Endothelial cell of umbilical vein (primary cell): ENCODE results near the gene SMAD9. TPM values are rescaled to one million over a fixed set of nuclear protein-coding genes. Genes with fewer than 3 reads are reported as not detected.

Experiments used
- BruUV-seq: library from RNA; stranded (reverse); fragments of 400-500 nt; replicated peaks from 2 replicates; lab custom pipeline; 2021; lab: Mats Ljungman, UMichigan
- CTCF ChIA-PET: fragments of 300-600, 350-600 bp; sonication (Branson Sonifier 250); formaldehyde crosslinking; loops from one replicate; lab custom pipeline; 2021; ENCODE audit warnings: antibody characterized with exemption, inconsistent platforms; lab: Charles Lee
- POLR2A ChIA-PET: fragments of 300-600, 350-600 bp; sonication (Branson Sonifier 250); formaldehyde crosslinking; loops from one replicate; lab custom pipeline; 2021; ENCODE audit warnings: antibody characterized with exemption, inconsistent platforms; lab: Charles Lee
- DNase-seq: peaks from one replicate; pipeline ENCODE4 v3.0.0-alpha.2; 2011; ENCODE audit warnings: low read depth, low spot score
- FAIRE-seq: peaks from 2 replicates; lab custom pipeline; 2011; peaks lifted over from hg19 to GRCh38; lab: Jason Lieb, UNC
- H2AFZ ChIP-seq: 2 replicates; pipeline ENCODE4 v1.6.0; 2012; ENCODE audit warnings: low read depth, low read length, control low read depth, inconsistent platforms
- H3K27ac ChIP-seq: 2 replicates; pipeline ENCODE4 v1.5.1; 2011; ENCODE audit warnings: low read depth, mild to moderate bottlenecking, control low read depth, low read length, moderate library complexity; ENCODE audit not compliant: insufficient read depth
- H3K27me3 ChIP-seq, 2 experiments: 2 replicates each; pipeline versions ENCODE4 v1.6.0 to v1.6.1; 2011; ENCODE audit warnings: low read length in 2 of 2, mixed read lengths in 1 of 2; ENCODE audit not compliant: control insufficient read depth in 2 of 2, insufficient read depth in 2 of 2
- H3K36me3 ChIP-seq, 2 experiments: 2 replicates in 1 of 2; 3 replicates in 1 of 2; pipeline ENCODE4 v1.5.1; 2011; ENCODE audit warnings: low read length in 2 of 2, mild to moderate bottlenecking in 1 of 2, moderate library complexity in 1 of 2; ENCODE audit not compliant: control insufficient read depth in 2 of 2, insufficient read depth in 2 of 2; ENCODE audit errors: extremely low read depth in 1 of 2
- H3K4me1 ChIP-seq: 3 replicates; pipeline ENCODE4 v1.5.1; 2011; ENCODE audit warnings: mild to moderate bottlenecking, low read length; ENCODE audit not compliant: control insufficient read depth, insufficient read depth; ENCODE audit errors: extremely low read depth
- H3K4me2 ChIP-seq: 2 replicates; pipeline ENCODE4 v1.6.1; 2011; ENCODE audit warnings: low read length, control low read depth, mixed read lengths; ENCODE audit not compliant: insufficient read depth
- H3K4me3 ChIP-seq, 3 experiments: fragments of 200-600 bp in 1 of 3; sonication (generic), shearing (Covaris generic) in 1 of 3; replicated peaks in 1 of 3; 2 replicates each; pipeline ENCODE4 v1.5.1; 2011 to 2016; ENCODE audit warnings: control low read depth in 3 of 3, low read length in 3 of 3, mild to moderate bottlenecking in 2 of 3, inconsistent platforms in 1 of 3, low read depth in 1 of 3, moderate library complexity in 1 of 3; ENCODE audit not compliant: insufficient read depth in 1 of 3
- H3K79me2 ChIP-seq: 2 replicates; pipeline ENCODE4 v1.6.0; 2012; ENCODE audit warnings: low read length, inconsistent platforms; ENCODE audit not compliant: control insufficient read depth, insufficient read depth
- H3K9ac ChIP-seq: replicated peaks from 2 replicates; pipeline ENCODE3; 2011; ENCODE audit warnings: low read length, control low read depth; ENCODE audit not compliant: insufficient read depth; ENCODE audit errors: extremely low read depth
- H3K9me1 ChIP-seq: replicated peaks from 3 replicates; pipeline ENCODE4 v1.6.0; 2011; ENCODE audit warnings: mild to moderate bottlenecking, low read length; ENCODE audit not compliant: control insufficient read depth, insufficient read depth; ENCODE audit errors: extremely low read depth
- H3K9me3 ChIP-seq: replicated peaks from 2 replicates; pipeline ENCODE4 v1.5.1; 2012; ENCODE audit warnings: low read length, inconsistent platforms; ENCODE audit not compliant: control insufficient read depth, insufficient read depth
- H4K20me1 ChIP-seq: replicated peaks from 2 replicates; pipeline ENCODE3; 2011; ENCODE audit warnings: mild to moderate bottlenecking, low read length; ENCODE audit not compliant: control insufficient read depth, insufficient read depth; ENCODE audit errors: extremely low read depth
- CTCF ChIP-seq, 2 donors: IDR thresholded peaks; 1 replicate in 1 of 2; 2 replicates in 1 of 2; pipeline ENCODE4 v1.5.1; 2011; ENCODE audit warnings: low read length in 2 of 2, mild to moderate bottlenecking in 2 of 2, moderate library complexity in 2 of 2, control low read depth in 1 of 2, inconsistent platforms in 1 of 2, low read depth in 1 of 2; ENCODE audit not compliant: insufficient read depth in 1 of 2; ENCODE audit errors: extremely low read depth in 1 of 2
- EZH2 ChIP-seq: IDR thresholded peaks from 2 replicates; pipeline ENCODE4 v1.6.1; 2012; ENCODE audit warnings: borderline replicate concordance, low read depth, mild to moderate bottlenecking, moderate library complexity, low read length, inconsistent platforms; ENCODE audit not compliant: severe bottlenecking
- FOS ChIP-seq: IDR thresholded peaks from 2 replicates; pipeline ENCODE4 v1.6.1; 2011; ENCODE audit warnings: mild to moderate bottlenecking, low read length, moderate library complexity, borderline replicate concordance; ENCODE audit not compliant: insufficient read depth
- GATA2 ChIP-seq: IDR thresholded peaks from 2 replicates; pipeline ENCODE4 v1.7.0; 2011; ENCODE audit warnings: low read depth, mild to moderate bottlenecking, moderate library complexity, mixed read lengths, low read length; ENCODE audit not compliant: insufficient read length, insufficient read depth
- JUN ChIP-seq: IDR thresholded peaks from 2 replicates; pipeline ENCODE4 v1.6.1; 2011; ENCODE audit warnings: borderline replicate concordance, low read depth; ENCODE audit not compliant: insufficient read length, insufficient read depth
- MAX ChIP-seq: IDR thresholded peaks from 2 replicates; pipeline ENCODE4 v1.6.1; 2011; ENCODE audit not compliant: insufficient read depth, insufficient read length
- MYC ChIP-seq: IDR thresholded peaks from one replicate; pipeline ENCODE4 v1.6.1; 2011; ENCODE audit warnings: mild to moderate bottlenecking, low read depth, low read length
- POLR2A ChIP-seq: IDR thresholded peaks from 2 replicates; pipeline ENCODE4 v1.6.1; 2012; ENCODE audit warnings: low read depth, mild to moderate bottlenecking, control low read depth, low read length
- POLR2AphosphoS5 ChIP-seq: IDR thresholded peaks from 2 replicates; pipeline ENCODE4 v1.6.1; 2012; ENCODE audit warnings: low read depth, mild to moderate bottlenecking, control low read depth, low read length, moderate library complexity; ENCODE audit not compliant: insufficient read depth
- dilution Hi-C: fragments of 300-500 bp; cut with MboI; formaldehyde crosslinking; loops from one replicate; pipeline ENCODE4 v1.15.0; 2019; ENCODE audit warnings: low sequenced_read_pairs; ENCODE audit not compliant: extremely low pct_ligation_motif_present
- intact Hi-C: fragments of 100-400 bp; cut with micrococcal nuclease; formaldehyde crosslinking; loops from one replicate; pipeline ENCODE4 v1.10.0; 2022
- polyA plus RNA-seq, 4 experiments: library from polyadenylated mRNA; depleted of rRNA in 3 of 4; stranded (reverse) in 3 of 4; unstranded in 1 of 4; fragments of >200 nt; gene quantifications; 2 replicates each; pipeline versions ENCODE4 v1.2.1 to v1.2.3, GENCODE V29; 2011 to 2012; ENCODE audit warnings: missing spikeins in 1 of 4
- total RNA-seq: library from RNA; stranded (reverse); gene quantifications from 2 replicates; pipeline ENCODE4 v1.2.3, GENCODE V29; 2021

The SMAD9 gene
- total and polyA plus RNA-seq, 2 donors (not counting 3 experiments of a cell fraction or from before 2014, with no cell fraction given) = 2.2 to 4.2 TPM

- Histone ChIP-seq H3K9me1 (no peaks in the 10 kb centered on the region), H4K20me1 (no peaks in the 10 kb centered on the region), H3K36me3 (no peaks in the 10 kb centered on the region), H3K4me3 (no peak overlapping the region), H2AFZ (no peak overlapping the region), H3K9me3 (no peaks in the 10 kb centered on the region), H3K4me2 (no peak overlapping the region), H3K79me2 (no peaks in the 10 kb centered on the region), H3K4me1 (no peaks in the 10 kb centered on the region), H3K9ac (no peak overlapping the region), H3K27me3 (peaks cover 6 to 16% of the 10 kb centered on the region in 2 experiments), H3K27ac (no peak overlapping the region)
- ChIA-PET POLR2A (no interaction called here), CTCF (no interaction called here)
- FAIRE-seq (no peak), DNase-seq (no peak)
- TF ChIP-seq JUN (no peak), MYC (no peak), POLR2AphosphoS5 (no peak)
- intact Hi-C loops = no loop called here
- dilution Hi-C loops = no loop called here
- BruUV-seq = no TSS peak
Measured at GRCh38 chr13:36806102-36806501, 113.9 kb downstream of the SMAD9 start.

- H3K9ac ChIP-seq = no peak overlapping the region
- DNase-seq (no peak), FAIRE-seq (no peak)
- POLR2A ChIA-PET = no interaction called here
- H4K20me1 ChIP-seq = no peaks in the 10 kb centered on the region
- H2AFZ ChIP-seq = no peak overlapping the region
- peaks cover 3 to 13% of the 10 kb centered on the region in 2 experiments for H3K27me3 ChIP-seq
- no peaks in the 10 kb centered on the region for H3K9me3 ChIP-seq
- no peak for TF ChIP-seq FOS
- TF ChIP-seq POLR2AphosphoS5 = no peak
- TF ChIP-seq MYC = no peak
- TF ChIP-seq JUN = no peak
- TF ChIP-seq MAX = no peak
- TF ChIP-seq CTCF (IDR thresholded peaks at IDR 0.05; ENCODE audit: extremely low read depth in 1 of 2, insufficient read depth in 1 of 2, low read depth in 1 of 2, low read length in 2 of 2) = no peak
- no peak for TF ChIP-seq POLR2A
- TF ChIP-seq EZH2 = no peak
- TF ChIP-seq GATA2 = no peak
- H3K9me1 ChIP-seq = no peaks in the 10 kb centered on the region
- no peaks in the 10 kb centered on the region for H3K36me3 ChIP-seq
- no peak overlapping the region for H3K27ac ChIP-seq
- CTCF ChIA-PET = no interaction called here
- BruUV-seq = no TSS peak
- no peaks in the 10 kb centered on the region for H3K79me2 ChIP-seq
- intact Hi-C loops (no loop called here), dilution Hi-C loops (no loop called here)
- no peaks in the 10 kb centered on the region for H3K4me1 ChIP-seq
- no peak overlapping the region for H3K4me2 ChIP-seq
- H3K4me3 ChIP-seq = no peak overlapping the region
Measured at GRCh38 chr13:36804588-36804987, 115.5 kb downstream of the SMAD9 start.
